ES-I3 (cell line): ENCODE measurements around the gene IRAK1.

Source experiments
- H3K36me3 ChIP-seq: 2 replicates; pipeline ENCODE4 v1.6.1; 2013; ENCODE audit warnings: mild to moderate bottlenecking, low read length, control low read depth, moderate library complexity; ENCODE audit not compliant: insufficient read depth
- H3K4me1 ChIP-seq: 2 replicates; pipeline ENCODE4 v1.6.1; 2013; ENCODE audit warnings: mild to moderate bottlenecking, control low read depth, low read length; ENCODE audit not compliant: insufficient read depth
- H3K9ac ChIP-seq: 2 replicates; pipeline ENCODE4 v1.6.1; 2013; ENCODE audit warnings: low read depth, mild to moderate bottlenecking, low read length, moderate library complexity
- H3K9me3 ChIP-seq: 2 replicates; pipeline ENCODE4 v1.6.1; 2013; ENCODE audit warnings: mild to moderate bottlenecking, low read length, moderate library complexity; ENCODE audit not compliant: control insufficient read depth, insufficient read depth

The IRAK1 gene

DNA sequence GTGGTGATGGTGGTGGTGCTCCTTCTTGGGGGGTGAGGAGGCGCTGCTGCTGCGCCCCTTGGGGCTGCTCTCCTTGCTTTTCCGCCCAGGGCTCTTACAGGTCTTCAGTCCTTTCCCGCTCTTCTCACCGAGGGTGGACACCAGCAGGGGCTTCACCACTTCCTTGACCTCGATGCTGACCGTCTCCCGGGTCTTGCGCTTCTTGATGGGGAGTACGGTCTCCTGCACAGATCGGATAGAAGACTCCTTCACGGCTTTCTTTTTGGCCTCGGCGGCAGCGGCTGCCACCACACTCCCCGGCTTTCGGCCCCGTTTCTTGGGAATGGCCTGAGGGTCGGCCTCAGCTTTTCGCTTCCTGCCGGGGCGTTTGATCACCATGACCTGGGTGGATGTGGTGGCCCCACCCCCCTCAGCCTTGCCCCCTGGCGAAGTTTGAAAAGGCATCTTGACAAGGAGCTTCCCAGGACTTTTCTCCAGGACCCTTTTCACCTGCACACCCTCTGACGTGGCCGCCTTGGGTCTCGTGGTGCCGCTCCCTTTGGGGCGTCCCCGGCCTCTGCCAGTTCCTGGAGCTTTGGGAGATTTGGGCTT, 11.1 kb upstream of the IRAK1 start:
- H3K9me3 ChIP-seq = no peaks in the 10 kb centered on the region
- H3K36me3 ChIP-seq = no peaks in the 10 kb centered on the region; the same call in 1 of the 2 replicates
- H3K9ac ChIP-seq = no peak overlapping the region
- peaks cover 4% of the 10 kb centered on the region; the same call in 1 of the 2 replicates for H3K4me1 ChIP-seq

DNA sequence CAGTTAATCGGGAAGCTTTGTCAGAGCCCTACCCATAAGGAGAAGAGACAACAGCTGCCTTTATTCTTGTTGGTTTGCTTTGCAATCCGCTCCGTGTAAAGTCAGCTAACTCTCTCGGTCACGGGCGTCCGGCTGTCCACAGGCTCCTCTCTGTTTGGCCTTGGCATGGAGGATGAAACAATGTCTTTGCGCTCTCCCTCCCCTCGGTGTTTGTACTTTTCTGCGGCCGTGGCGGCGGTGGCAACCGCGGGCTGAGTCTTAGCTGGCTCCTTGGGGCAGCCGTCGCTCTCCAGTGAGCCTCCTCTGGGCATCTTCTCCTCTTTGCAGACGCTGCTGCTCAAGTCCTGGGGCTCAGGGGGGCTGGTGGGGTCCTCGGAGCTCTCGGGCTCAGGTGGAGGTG, 10.6 kb upstream of the IRAK1 start:
- Histone ChIP-seq H3K9me3 (no peaks in the 10 kb centered on the region), H3K4me1 (peaks cover 7% of the 10 kb centered on the region), H3K36me3 (no peaks in the 10 kb centered on the region; the same call in 1 of the 2 replicates), H3K9ac (no peak overlapping the region)

DNA sequence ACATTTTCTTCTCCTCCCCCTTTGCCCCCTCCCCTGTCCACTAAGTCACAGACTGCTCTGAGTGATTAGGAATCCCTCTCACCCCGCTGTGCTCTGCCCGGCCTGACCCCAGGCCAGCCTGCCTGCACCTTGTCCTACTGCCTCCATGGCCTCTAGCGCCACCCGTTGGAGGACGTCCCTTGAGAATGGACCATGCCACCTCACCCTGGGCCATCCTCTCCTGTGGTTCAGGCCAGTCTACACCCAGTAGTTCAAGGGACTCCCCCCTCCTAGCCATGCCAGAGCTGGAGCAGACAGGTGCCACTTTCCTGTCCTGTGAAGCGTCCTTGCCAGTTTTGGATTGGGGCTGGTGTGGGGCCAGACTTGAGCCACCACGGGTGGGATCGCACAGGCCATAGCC, 9.7 kb upstream of the IRAK1 start:
- Histone ChIP-seq H3K36me3 (no peaks in the 10 kb centered on the region; the same call in 1 of the 2 replicates), H3K4me1 (peaks cover 9% of the 10 kb centered on the region), H3K9ac (no peak overlapping the region), H3K9me3 (no peaks in the 10 kb centered on the region)

DNA sequence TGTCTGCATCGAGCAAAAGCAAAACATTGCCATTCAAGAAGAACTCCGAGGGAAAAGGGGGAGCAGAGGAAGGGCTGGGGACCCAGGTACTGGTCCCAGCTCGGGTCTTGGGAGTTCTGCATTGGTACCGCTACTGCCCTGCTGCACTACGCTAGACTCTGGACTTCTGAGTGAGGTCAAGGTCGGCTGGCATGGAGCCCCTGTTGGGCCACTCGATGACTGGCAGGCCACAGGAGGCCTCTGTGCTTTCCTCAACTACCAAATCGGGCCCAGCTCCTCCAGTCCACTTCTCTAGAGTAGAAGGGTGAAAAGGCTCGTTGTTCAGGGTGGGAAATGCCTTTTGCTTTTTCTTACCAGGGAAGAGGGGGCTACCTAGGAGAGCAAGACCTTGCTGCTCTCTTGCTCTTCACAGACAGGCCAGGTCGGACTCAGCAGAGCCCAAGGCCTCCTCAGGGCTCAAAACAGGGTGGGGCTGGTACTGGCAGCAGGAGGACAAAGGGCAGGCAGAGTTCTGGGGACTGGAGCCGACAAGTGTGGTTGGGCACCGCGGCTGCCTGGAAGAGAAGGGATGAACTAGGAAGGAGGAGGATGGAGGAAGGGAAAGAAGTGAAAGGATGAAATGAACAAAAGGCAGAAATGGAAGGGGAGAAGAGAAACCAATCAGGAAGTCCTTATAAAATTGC, 8.9 kb upstream of the IRAK1 start:
- Histone ChIP-seq H3K9ac (no peak overlapping the region), H3K9me3 (no peaks in the 10 kb centered on the region), H3K36me3 (no peaks in the 10 kb centered on the region; the same call in 1 of the 2 replicates), H3K4me1 (peaks cover 9% of the 10 kb centered on the region)

DNA sequence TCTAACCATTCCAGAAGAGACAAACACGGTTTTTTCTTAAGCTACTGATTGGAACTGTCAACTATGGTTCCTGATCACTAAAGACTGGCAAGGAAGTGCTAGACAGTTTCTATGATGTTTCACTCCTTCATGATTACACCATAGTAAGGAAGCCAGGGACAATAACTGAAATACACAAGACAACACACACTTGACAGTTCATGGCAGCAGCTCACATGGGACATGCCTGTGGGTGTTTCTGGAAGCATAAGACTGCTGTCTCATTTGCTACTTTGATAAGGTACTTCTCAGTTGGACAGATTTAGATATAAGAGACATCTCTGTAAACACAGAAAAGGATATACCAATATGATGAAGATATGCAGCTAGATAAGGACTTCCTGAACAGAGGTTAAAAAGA, 8.3 kb upstream of the IRAK1 start:
- H3K4me1 ChIP-seq = peaks cover 5% of the 10 kb centered on the region
- H3K36me3 ChIP-seq = no peaks in the 10 kb centered on the region; the same call in 1 of the 2 replicates
- no peaks in the 10 kb centered on the region for H3K9me3 ChIP-seq
- H3K9ac ChIP-seq = no peak overlapping the region

DNA sequence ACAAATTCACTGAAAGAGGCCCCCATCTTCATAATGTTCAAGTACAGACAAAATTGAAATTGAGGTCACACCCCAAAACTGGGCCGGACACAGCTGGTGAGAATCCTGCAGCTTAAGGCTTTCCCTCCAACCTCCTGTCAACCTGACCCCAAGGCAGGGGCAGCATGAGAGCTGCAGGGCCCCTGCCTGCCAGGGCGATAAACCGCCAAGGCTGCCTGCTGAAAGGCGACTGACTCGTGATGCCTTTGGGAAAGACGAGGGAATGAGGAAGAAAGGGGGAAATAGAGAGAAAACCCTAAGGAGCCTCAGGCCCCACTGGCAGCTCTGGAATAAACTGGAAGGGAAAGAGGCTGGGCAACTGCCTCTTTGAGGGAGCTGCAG, 7.3 kb upstream of the IRAK1 start:
- H3K4me1 ChIP-seq = peaks cover 14% of the 10 kb centered on the region
- no peaks in the 10 kb centered on the region; the same call in 1 of the 2 replicates for H3K36me3 ChIP-seq
- H3K9ac ChIP-seq = no peak overlapping the region
- H3K9me3 ChIP-seq = no peaks in the 10 kb centered on the region

DNA sequence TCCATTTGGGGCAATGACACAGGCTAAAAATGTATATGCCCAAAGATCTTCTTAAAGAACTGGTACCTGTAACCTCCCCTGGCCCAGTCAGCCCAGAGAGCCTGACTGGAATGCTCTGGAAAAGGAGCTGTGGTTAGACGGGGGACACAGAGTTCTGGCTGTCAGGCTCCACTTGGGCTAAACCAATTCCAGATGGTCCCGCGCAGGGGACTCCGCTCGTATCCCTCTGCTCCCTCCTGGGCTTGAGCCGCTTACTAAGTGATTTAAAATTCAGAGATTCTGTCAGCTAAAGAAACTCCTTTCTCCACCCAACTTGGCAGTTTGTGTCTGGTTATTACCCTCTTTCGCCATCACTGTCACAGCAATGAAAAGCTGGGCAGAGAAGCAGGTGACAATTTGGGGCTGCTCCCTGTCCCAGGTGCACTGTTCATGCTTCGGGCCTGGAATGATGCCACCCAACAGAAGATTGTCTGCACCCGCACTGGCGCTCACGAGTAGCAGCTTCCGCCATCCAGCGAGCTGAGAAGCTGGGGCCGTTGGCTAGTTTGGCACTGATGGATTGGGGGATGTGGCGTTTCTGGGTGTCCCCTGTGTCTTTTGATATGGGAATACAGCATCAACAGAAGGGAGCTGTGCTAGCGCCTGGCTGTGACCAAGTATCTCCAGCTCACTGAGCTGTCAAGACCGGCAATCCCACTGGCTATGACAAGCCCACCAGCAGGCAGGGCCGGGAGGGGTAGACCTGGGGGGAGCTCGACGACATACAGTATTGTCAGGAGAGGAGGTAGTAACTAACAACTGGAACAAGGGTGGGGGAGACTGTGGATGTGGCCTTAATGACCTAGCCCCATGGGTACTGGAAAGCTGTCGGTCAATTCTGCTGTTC, 6.7 kb upstream of the IRAK1 start:
- no peaks in the 10 kb centered on the region for H3K36me3 ChIP-seq
- peaks cover 18% of the 10 kb centered on the region for H3K4me1 ChIP-seq
- H3K9ac ChIP-seq = no peak overlapping the region
- no peaks in the 10 kb centered on the region for H3K9me3 ChIP-seq

DNA sequence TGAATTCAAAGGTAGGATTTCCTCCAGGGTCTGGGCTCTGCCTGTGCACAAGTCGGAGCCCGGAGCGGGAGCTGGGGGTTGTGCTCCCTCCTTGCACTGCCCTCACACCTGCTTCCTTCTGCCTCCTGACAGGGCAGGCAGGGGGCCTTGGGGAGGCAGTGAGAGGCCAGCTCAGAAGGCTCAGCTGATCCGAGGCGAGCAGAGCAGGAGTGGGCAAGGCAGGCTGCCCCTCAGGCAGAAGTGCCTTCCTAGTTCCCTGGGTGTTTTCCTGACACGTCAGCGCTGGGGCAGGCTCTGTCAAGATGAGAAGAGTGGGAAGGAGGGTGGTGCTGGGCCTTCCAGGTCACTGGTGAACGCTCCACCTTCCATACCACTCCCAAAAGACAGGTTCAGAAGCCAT, 5.5 kb upstream of the IRAK1 start:
- Histone ChIP-seq H3K9ac (no peak overlapping the region), H3K36me3 (no peaks in the 10 kb centered on the region), H3K4me1 (peaks cover 26% of the 10 kb centered on the region), H3K9me3 (no peaks in the 10 kb centered on the region)

DNA sequence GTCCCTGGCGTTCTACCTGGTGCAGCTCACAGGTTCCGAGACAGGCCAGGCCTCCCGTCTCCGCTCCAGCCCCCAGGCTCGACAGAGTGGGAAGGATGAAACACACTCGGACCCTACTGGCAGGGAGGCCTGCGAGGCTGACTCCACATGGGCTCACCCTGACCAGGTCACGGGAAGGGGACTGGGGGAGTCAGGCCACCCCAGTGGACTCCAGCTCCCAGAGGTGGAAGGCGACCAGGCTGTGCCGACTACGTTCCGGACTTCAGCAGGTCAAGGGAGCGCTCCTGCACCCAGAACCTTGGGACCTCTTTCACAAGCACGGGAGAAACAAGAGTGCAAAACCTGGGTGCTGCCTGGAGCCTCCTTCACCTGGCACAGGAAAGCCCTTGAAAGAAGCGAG, 4.6 kb upstream of the IRAK1 start:
- no peaks in the 10 kb centered on the region for H3K36me3 ChIP-seq
- peaks cover 26% of the 10 kb centered on the region for H3K4me1 ChIP-seq
- H3K9ac ChIP-seq = no peak overlapping the region
- H3K9me3 ChIP-seq = no peaks in the 10 kb centered on the region

DNA sequence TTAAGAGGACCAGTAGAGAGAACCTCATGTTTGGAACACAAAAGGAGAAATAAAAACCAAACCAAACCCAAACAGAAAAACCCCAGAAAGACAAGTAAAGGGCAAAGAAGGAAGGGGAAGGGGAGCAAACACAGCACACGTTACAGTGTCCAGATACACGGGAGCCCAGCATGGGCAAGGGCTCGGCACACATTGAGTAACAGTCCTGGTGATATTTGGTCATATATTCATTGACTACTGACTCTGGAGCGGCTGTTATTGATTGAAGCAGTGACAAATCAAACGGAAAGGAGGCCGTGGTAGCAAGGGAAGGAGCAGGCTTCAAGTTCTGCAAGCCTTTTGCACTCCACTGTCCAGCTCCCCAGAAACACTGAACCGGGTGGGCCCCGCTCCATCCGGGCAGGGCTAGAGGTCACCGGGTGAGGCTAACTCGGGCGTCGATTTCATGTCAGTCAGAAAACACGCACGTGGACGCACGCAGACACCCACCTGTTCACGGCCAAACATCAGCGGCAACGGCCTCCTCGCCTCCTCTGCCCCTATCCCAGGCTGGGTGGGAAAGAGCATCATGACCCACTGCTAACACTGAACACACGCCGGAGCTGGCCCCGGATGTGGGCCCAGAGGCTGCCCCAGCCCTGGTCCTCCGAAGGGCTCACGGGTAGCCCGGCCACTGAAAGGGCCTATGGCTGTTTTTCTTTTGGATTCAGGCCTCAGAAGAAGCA, 3.7 kb upstream of the IRAK1 start:
- Histone ChIP-seq H3K4me1 (peaks cover 26% of the 10 kb centered on the region), H3K9me3 (no peaks in the 10 kb centered on the region), H3K36me3 (no peaks in the 10 kb centered on the region), H3K9ac (no peak overlapping the region)

DNA sequence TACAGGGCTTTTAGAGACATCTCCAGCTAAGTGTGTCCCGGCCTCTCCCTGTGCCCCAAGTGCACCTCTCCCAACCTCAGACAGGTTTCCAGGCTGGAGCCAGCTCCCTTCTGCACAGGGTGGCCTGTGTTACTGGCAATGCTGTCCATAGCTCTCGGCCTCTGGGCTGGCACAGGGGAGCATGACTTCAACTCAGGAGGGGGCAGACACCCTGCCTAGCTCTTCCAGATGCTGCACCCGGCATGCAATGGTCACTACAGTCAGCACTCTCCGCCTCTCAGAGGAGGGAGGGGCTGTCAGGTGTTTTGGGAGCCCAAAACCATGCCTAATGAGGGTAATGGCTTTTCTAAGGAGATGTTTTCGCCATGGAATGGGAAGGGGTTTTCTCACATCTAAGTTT, 2.4 kb upstream of the IRAK1 start:
- Histone ChIP-seq H3K4me1 (peaks cover 26% of the 10 kb centered on the region), H3K36me3 (no peaks in the 10 kb centered on the region), H3K9ac (no peak overlapping the region), H3K9me3 (no peaks in the 10 kb centered on the region)

DNA sequence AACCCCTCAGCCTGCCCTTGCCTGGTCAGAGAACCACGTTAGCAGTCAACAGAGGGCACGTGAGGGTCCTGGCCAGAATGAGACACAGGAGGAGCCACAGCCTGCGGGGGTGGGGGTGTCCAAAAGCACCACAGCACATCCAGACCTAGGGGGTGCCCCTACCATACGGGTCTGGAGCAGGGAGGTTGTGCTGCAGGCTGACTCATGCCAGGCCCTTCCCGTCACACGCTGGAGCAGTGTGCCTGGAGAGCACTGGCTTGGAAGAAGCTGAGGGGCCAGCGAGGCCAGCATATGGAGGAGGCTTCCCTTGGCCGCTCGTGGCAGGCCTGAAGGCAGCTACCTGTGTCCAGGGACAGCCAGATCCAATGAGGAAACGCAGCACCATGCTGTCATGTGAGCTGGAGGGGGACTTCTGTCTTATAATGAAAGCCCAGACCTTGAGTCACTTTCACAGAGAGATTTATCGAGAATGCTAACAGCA, 1.5 kb upstream of the IRAK1 start:
- Histone ChIP-seq H3K9me3 (no peaks in the 10 kb centered on the region), H3K9ac (no peak overlapping the region), H3K4me1 (peaks cover 26% of the 10 kb centered on the region), H3K36me3 (no peaks in the 10 kb centered on the region; the same call in 1 of the 2 replicates)

DNA sequence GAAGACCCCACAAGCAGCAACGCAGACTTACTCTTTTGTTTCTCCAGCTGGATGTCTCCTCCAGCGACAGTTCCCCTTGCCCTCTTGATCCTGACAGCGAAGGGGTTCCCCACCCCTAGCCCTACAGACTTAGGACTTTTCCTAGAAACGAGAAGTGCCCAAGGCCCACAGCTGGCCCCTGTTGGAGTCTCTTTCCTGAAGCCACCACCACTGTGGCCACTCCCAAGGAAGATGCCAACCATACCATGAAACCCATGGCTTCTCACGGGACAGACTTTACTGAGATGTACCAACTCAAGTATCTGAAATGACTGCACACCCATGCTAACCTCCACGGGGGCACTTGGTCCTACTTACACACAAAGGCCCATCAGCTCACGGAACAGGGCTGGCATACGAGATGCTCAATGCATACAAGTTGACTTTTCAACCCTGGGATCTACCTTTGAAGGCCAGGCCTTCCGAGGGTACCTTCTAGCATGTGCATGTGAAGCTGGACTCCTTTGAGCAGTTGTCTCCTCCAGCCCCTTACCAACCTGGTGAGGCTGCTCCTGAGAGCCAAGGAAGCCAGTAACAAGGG, 924 bp upstream of the IRAK1 start:
- H3K4me1 ChIP-seq = peaks cover 28% of the 10 kb centered on the region
- peak overlapping the region; percentile 31 for H3K9ac ChIP-seq
- H3K36me3 ChIP-seq = no peaks in the 10 kb centered on the region; the same call in 1 of the 2 replicates
- H3K9me3 ChIP-seq = no peaks in the 10 kb centered on the region
